ENCODE measurements around the gene COL5A2.

DNA sequence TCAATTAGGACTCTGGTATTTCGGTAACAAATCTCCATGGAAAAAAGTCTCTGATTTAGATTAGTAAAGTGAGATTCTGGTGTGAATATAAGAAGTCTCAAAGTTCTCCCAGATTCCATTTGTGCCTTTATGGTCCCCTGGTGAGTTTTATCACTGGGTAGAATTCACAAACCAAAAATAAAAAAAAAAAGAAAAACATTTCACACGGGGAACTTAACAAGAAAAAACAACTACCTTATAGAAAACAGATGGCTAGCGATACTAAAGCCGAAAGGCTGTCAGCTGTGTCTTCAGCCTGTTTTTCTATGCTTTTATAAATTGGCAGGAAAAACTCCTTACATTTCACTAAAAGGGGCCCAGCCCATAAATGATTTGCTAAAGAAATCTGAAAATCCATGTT lies 50.6 kb downstream of the COL5A2 start:
- no peak for TF ChIP-seq POLR2A (IDR thresholded peaks at IDR 0.05)
- TF ChIP-seq, protein P1, sequence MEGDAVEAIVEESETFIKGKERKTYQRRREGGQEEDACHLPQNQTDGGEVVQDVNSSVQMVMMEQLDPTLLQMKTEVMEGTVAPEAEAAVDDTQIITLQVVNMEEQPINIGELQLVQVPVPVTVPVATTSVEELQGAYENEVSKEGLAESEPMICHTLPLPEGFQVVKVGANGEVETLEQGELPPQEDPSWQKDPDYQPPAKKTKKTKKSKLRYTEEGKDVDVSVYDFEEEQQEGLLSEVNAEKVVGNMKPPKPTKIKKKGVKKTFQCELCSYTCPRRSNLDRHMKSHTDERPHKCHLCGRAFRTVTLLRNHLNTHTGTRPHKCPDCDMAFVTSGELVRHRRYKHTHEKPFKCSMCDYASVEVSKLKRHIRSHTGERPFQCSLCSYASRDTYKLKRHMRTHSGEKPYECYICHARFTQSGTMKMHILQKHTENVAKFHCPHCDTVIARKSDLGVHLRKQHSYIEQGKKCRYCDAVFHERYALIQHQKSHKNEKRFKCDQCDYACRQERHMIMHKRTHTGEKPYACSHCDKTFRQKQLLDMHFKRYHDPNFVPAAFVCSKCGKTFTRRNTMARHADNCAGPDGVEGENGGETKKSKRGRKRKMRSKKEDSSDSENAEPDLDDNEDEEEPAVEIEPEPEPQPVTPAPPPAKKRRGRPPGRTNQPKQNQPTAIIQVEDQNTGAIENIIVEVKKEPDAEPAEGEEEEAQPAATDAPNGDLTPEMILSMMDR (IDR thresholded peaks at IDR 0.05): no peak
- TF ChIP-seq EP300 (IDR thresholded peaks at IDR 0.05; ENCODE audit: low read depth): no peak
- TF ChIP-seq POLR2AphosphoS5 (IDR thresholded peaks at IDR 0.05): no peak
